ENCODE results near the gene VRK3.

DNA sequence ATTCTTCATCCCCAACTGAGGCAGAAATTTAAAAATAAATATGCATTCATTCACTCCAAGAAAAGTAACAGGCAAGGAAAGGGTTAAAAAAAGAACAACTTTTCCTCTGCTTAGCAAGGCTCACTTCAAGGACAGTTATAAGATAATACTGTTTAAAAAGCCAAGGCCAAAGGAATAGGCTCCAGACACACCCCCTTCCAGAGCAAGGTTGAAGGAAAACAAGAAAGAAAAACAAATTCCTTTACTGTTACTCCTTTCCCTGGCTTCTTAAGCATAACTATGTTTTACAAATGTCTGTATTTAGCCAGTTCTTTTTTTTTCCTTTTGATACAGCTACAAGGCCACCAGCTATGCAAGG is 72.7 kb downstream of the VRK3 start:
- TF ChIP-seq, protein P1, sequence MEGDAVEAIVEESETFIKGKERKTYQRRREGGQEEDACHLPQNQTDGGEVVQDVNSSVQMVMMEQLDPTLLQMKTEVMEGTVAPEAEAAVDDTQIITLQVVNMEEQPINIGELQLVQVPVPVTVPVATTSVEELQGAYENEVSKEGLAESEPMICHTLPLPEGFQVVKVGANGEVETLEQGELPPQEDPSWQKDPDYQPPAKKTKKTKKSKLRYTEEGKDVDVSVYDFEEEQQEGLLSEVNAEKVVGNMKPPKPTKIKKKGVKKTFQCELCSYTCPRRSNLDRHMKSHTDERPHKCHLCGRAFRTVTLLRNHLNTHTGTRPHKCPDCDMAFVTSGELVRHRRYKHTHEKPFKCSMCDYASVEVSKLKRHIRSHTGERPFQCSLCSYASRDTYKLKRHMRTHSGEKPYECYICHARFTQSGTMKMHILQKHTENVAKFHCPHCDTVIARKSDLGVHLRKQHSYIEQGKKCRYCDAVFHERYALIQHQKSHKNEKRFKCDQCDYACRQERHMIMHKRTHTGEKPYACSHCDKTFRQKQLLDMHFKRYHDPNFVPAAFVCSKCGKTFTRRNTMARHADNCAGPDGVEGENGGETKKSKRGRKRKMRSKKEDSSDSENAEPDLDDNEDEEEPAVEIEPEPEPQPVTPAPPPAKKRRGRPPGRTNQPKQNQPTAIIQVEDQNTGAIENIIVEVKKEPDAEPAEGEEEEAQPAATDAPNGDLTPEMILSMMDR (conservative IDR thresholded peaks at IDR 0.05 in 1 of 2, IDR thresholded peaks at IDR 0.05 in 1 of 2; ENCODE audit: low read depth in 1 of 2, low read length in 2 of 2) = no peak
- no peak for TF ChIP-seq EZH2 (IDR thresholded peaks at IDR 0.05; ENCODE audit: low read length, missing control alignments)
